GM21528 (cell line): Measurements from ENCODE around the gene JUNB.
"Not testable (repeated sequence)": the region's sequence is repeated elsewhere in the genome, so short reads cannot be mapped to it uniquely, and the experiment has no call there.

ENCODE experiments used
- ATAC-seq: cut with Tn5 transposase; IDR thresholded peaks from one replicate; pipeline ENCODE4 v1.9.1; 2021; ENCODE audit warnings: mild to moderate bottlenecking, moderate library complexity; ENCODE audit not compliant: unreplicated experiment, low FRiP score

Gene JUNB

DNA sequence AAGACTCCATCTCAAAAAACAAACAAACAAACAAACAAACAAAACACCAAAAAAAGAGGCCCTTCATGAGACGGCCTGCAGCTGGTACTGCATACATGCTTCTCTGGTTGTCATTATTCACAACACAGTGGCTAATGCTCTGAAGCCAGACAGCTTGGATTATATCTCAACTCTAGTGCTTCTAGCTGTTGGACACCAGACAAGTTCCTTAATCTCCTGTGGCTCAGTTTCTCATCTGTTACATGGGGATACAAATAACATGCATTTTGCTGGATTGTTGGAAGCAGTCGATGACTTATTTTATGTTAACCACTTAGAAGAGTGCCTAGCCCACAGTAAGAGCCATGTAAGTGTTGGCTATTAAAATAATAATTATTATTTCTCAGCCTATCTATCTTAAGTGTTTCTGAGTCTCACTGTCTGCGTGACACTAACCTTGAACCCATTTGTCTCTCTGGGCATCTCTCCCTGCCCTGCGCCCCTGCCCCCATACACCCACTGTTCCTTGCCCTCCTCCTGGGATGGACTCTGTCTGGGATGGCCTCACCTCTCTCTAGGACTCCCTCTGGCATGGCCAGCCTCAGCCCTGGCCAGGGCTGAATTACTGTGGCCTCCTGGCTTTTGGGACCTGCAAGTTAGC lies 3.1 kb upstream of the JUNB start:
- no peak for ATAC-seq

DNA sequence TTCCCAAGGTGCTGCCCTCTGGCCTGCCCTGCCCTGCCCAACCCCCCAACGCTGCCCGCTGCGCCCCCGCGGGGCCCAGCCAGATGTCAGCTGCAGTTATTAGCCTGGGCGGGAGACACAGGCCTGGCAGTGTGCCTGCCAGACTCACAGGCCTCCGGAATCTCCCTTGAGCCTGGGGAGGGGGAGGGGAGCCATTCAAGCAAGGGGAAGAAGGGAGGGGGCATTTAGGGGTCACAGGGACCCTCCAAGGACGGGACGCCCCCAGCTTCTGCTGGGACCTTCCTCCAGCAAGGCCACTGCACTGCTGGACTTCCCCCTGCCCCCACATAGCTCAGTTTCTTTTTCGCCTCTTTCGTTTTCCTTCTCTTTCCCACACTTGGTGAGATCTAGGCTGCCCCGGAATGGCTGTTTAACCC lies 2.6 kb upstream of the JUNB start:
- no peak for ATAC-seq

DNA sequence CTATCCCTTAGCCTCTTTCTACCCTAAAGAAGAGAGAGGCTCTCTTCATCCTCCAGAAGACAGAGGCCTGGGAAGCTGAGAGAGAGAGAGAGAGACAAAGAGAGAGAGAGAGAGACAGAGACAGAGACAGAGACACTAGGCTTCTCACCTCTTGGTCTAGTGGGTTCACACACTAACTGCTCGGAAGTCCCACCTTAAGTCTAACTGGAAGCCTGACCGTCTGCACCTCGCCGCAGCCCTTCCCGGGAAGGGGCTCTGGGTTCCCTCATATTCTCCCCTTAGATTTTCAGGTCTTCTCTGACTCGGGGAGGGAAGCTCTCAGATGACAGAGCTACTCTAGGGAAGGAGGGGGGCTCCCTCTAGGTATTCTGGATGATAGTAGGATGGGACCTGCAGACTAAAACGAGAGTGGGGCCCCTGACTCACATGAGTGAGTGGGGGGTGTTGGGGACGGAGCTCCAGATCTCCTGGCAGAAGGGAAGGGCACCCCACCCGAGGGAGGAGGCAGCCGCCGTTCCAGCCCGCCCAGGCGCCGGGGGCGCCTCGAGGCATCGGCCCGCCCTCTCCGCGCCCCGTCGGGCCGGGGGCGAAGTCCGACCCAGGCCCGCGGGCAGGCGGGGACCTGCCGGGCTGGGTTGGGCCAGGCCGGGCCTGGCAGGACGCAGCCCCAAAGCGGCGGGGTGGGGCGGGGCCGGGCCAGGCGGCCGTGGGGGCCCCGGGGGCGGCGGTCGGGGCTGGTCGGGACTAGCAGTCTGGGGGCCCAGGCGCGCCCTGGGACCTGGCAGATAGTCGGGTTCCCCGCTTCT lies 2.0 kb upstream of the JUNB start:
- ATAC-seq, result no peak

DNA sequence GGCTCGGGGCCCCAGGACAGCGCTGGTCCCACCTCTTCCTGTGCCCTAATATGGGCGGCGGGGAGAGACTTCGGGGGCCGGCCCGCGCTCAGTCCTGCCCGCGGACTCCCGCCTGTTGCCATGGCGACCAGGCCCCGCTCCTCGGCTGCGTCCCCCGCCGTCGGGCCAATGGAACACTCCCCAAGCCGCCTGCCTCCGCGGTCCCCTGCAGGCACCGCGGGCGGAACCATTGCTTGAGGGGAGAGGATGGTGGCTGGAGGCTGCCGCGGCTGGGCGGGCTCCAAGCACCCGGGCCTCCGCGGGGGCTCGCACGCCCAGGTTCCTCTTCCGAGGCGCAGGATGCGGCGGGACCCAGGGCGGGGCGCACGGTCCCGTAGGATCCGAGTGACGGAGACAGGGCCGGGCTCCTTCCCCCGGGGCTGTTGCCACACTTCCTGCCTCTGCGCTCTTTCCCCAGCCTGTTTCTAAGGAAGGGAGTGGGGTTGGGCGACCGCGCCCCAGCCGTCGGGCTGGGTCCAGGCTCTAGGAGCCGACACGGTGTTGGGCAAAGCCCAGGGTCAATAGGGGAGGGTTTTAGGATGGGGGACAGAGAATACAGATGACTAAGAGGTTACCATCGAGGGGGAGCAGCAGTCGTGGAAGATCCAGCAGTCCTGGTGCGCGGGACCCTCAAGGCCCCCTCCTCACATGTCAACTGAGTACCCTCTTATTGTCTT lies 1.2 kb upstream of the JUNB start:
- ATAC-seq, result peak; percentile 34

DNA sequence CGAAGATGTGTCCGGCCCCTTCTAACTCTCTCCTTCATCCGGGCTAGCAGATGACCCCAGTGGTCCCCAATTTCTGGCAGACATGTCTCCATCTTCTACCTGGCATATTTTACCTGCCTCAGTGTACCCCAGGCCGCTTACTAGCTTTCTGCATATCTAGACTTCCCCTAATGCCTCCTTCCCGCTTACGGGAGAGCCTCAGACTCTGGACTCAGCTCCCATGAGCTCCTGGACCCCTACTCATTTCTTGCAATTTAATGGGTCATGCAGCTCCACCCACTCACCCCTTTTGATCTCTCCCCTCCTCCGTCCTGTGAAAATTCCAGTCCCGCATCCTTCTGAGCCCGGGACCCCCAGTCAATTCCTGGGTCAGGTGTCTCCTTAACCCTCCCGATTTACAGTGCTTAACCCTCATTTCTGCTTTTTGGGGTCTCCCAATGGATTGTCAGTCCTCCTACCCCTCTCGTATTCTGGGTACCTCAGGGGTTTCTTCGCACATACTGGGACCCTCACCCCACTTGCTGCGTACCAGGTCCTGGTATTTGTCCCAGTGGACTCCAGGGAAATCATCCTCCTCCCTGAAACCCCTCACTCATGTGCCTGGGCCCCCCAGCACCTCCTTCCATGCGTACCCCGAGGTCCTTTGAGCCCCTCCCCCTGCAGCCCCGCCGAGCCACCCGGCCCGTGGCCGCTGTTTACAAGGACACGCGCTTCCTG lies 500 bp upstream of the JUNB start:
- ATAC-seq, result no peak

DNA sequence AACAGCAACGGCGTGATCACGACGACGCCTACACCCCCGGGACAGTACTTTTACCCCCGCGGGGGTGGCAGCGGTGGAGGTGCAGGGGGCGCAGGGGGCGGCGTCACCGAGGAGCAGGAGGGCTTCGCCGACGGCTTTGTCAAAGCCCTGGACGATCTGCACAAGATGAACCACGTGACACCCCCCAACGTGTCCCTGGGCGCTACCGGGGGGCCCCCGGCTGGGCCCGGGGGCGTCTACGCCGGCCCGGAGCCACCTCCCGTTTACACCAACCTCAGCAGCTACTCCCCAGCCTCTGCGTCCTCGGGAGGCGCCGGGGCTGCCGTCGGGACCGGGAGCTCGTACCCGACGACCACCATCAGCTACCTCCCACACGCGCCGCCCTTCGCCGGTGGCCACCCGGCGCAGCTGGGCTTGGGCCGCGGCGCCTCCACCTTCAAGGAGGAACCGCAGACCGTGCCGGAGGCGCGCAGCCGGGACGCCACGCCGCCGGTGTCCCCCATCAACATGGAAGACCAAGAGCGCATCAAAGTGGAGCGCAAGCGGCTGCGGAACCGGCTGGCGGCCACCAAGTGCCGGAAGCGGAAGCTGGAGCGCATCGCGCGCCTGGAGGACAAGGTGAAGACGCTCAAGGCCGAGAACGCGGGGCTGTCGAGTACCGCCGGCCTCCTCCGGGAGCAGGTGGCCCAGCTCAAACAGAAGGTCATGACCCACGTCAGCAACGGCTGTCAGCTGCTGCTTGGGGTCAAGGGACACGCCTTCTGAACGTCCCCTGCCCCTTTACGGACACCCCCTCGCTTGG lies 966 bp downstream of the JUNB start:
- ATAC-seq, result no peak

DNA sequence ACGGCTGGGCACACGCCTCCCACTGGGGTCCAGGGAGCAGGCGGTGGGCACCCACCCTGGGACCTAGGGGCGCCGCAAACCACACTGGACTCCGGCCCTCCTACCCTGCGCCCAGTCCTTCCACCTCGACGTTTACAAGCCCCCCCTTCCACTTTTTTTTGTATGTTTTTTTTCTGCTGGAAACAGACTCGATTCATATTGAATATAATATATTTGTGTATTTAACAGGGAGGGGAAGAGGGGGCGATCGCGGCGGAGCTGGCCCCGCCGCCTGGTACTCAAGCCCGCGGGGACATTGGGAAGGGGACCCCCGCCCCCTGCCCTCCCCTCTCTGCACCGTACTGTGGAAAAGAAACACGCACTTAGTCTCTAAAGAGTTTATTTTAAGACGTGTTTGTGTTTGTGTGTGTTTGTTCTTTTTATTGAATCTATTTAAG lies 1.6 kb downstream of the JUNB start:
- no peak for ATAC-seq

DNA sequence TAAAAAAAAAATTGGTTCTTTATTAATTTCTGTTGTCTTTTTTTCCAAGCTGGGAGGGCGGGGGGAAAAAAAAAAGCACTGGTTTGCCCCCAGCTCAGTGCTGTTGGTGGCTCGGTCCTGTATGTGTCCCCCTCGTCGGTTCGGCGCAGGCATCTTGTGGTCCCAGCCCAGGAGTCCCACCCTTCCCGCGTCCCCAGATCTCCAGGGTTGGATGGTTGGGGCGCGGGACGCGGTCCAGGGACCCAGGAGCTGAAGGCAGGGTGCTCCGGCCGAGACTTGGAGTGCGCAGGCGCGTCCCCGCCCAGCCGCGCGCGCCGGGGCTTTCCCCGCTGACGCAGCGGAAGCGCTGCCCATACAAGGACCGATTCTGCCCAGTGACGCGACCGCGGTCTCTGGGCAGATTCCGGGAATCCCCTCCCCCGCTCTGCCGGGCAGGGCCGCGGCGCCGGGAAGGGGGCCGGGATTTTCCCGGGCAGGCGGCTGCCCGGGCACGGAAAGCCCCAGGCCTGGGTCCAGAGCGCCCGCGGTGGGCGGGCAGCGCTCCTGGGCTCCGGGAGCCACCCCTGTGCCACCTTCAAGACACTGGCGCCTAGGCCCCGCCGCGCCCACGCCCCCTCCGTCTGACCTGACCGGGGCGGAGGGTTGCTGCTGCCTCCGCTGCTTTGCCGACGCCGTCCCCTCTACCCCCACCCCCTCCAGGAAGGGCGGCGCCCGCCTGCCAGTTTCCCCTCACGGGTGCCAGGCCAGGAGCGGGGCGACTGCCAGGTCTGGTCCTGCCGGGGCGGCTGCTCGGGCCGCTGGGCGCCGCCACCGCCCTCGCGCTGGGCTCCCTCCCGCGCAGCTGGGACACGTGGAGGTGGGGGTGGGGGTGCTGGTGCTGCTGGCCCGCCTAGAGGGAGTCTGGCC lies 2.3 kb downstream of the JUNB start:
- ATAC-seq, result peak; percentile 33

DNA sequence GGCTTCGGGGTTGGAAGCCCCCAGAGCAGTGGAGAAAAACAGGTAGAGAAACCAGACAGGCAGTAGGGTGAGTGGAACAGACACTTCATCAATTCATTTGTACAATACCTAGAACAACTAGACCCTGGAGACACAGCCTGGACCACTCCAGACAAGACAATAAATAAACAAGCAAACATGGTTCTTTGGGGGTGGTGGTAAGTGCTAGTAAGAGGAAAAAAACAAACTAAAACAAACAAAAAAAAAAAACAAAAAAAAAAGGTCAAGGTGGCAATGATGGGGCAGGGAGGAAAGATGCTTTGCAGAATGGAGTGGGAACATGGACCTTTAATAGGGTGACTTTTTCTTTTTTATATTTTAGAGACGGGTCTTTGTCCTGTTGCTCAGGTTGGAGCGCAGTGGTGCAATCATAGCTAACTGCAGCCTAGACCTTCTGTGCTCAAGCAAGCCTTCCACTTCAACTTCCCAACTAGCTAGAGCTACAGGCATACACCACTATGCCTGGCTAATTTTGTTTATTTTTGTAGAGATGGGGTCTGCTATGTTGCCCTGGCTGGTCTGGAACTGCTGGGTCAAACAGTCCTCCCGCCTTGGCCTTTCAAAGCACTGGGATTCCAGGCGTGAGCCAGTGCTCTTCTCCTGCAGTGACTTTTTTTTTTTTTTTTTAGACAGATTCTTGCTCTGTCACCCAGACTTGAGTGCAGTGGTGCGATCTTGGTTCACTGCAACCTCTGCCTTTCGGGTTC lies 3.1 kb downstream of the JUNB start:
- no peak for ATAC-seq

DNA sequence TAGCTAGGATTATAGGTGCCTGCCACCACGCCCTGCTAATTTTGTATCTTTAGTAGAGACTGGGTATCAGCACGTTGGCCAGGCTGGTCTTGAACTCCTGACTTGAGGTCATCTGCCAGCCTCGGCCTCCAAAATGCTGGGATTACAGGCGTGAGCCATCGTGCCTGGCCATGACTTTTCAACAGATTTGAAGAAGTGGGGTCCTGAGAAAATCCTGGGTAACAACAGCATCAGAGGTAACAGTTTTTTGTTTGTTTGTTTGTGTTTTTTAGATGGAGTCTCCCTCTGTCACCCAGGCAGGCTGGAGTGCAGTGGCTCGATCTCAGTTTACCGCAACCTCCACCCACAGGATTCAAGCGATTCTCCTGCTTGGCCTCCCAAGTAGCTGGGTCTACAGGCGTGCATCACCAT lies 3.7 kb downstream of the JUNB start:
- ATAC-seq, result no peak

DNA sequence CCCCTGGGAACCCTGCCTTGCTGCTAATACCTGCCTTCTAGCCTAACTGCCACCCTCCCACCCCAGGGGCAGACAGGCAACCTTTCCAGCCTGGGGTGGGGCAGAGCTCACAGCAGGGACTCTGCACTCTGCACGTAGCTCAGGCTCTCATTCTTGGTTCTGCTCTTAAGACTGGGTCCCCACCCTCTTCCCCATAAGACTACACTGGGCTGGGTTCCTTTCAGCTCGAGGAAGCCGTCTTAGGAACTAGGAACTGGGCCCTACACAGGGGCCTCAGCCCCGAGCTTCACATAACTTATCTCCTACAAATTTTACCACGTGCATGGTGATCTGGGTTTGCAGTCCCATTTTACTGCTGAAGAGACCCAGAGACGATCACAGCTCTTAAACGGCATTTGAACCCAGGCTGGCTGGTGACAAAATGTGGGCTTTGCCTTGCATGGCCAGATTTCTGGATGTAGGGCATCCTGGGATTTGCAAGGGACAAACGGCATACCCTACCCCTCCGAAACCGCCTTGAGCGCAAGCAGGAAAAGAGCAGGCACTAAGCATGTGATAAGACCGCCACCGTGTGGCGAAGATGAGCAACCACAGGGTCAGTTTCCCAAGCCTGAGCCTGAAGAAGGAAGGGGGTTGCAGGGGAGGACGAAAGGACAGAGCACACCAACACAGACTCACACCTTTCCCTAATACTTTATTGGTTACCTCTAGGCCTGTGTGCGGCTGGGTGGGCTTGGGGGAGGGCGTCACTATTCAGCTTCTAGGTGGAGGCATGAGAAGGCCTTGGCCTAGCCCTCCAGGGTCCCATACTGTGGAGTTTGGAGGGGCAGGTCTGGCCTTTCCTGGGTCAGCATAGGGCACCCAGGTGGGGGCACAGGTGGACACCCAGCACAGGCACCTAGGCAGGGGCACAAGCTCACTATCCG lies 5.1 kb downstream of the JUNB start:
- ATAC-seq, result no peak

DNA sequence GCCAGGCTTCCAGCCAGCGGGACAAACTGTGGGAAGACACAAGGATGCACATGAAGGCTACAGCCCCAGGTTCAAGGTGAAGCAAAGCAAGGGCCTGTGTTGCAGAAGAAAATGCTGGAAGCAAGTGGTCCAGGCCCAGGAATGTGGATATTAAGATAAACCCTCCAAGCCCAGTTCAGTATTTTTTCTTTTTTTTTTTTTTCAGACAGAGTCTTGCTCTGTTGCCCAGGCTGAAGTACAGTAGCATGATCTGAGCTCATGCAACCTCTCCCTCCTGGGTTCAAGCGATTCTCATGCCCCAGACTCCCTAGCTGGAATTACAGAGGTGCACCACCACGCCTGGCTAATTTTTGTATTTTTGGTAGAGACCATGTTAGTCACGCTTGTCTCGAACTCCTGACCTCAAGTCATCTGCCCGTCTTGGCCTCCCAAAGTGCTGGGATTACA lies 5.9 kb downstream of the JUNB start:
- ATAC-seq, result no peak

DNA sequence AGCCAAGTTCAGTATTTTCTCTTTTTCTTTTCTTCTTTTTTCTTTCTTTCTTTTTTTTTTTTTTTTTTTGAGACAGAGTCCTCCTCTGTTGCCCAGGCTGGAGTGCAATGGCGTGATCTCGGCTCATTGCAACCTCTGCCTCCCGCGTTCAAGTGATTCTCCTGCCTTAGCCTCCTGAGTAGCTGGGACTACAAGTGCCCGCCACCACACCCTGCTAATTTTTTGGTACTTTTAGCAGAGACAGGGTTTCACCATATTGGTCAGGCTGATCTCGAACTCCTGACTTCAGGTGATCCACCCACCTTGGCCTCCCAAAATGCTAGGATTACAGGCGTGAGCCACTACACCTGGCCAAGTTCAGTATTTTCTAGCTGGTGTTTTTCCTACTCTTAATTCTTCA lies 6.3 kb downstream of the JUNB start:
- not testable (repeated sequence) for ATAC-seq

DNA sequence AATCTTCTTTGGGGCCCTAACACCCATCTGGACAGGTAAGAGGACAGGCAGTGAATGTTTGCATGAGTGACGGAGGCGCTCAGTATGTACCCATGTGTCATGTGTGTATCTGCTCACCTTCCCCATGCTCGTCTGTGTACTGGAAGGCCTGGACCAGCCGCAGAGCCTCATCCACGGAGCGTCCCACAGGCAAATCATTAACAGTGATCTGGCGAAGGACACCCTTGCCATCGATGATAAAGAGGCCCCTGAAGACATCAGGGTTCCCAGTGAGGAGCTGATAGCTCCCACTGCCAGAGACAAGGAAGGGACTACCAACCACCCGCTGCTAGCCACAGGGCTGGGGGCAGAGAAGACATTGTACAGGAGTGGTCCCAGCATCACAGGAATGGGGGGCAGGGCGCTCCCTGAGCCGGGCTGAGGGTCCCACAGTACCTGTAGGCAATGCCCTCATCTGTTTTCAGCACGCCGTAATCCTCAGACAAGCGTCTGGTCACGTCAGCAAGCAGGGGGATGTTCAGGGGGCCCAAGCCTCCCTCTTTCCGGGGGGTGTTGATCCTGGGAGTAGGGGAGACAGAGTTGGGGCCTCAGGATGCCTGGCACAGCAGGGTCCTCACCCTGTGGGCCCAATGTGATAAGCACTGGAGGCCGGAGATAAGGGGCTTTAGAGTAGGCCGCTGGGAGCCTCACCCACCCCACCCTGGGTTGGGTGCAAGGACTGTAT lies 8.6 kb downstream of the JUNB start:
- no peak for ATAC-seq

DNA sequence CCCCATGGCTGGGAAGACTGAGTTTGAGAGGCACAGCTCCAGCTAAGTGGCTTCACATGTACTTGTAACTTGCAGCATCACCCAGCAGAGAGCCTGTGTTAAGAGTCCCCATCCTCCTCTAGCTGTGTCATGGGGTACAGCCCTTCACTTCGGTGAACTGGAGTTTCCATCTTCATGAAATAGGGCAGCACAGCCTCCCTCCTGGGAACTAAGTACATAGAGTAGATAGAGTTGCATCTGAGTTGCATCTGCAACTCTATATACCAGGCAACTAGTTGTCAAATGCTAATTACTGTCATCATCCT lies 9.1 kb downstream of the JUNB start:
- ATAC-seq, result no peak

DNA sequence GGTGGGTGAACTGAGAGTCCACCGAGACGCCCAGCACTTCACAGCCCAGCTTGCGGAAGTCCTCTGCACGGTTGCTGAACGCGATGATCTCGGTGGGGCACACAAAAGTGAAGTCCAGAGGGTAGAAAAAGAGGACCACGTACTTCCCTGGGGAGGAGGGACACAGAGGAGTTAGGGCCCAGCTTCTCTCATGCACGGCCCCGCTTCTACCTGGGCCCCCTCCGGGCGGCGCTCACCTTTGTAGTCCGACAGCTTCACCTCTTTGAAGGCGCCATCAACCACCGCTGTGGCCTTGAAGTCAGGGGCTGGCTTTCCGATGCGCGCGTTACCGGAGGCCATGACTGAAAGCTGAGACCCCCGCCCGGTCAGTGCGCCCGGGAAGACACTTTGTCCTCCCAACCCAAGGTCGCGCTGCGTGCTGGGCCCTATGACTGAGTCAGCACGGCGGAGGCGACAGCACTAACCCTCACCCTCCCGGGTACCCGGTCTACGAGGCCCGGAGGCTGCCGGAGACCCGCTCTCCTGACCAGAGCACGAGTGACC lies 9.7 kb downstream of the JUNB start:
- ATAC-seq, result no peak
